ENCODE data around the gene ATP6V1F. TPM values are rescaled to one million over a fixed set of nuclear protein-coding genes. Genes with fewer than 3 reads are reported as not detected.

ATP6V1F gene
- polyA plus RNA-seq, 4 donors = 145 to 239 (median 191) TPM

GRCh38 chr7:128879461-128879938, 16.8 kb downstream of the ATP6V1F start:
- Histone ChIP-seq H3K27ac (ENCODE audit: low read depth in 1 of 3, low read length in 2 of 3) (no peak overlapping the region), H3K27me3 (ENCODE audit: control insufficient read depth in 3 of 3, insufficient read depth in 3 of 3, low read length in 3 of 3) (no peaks in the 10 kb centered on the region), H3K4me1 (ENCODE audit: control insufficient read depth in 3 of 3, insufficient read depth in 2 of 3, low read depth in 1 of 3, low read length in 2 of 3) (peaks cover 0 to 36% (median 4%) of the 10 kb centered on the region in 3 donors), H3K4me3 (ENCODE audit: low read depth in 1 of 3, low read length in 3 of 3) (no peak overlapping the region), H3K9me3 (ENCODE audit: control insufficient read depth in 2 of 2, insufficient read depth in 1 of 2, low read depth in 1 of 2, low read length in 1 of 2) (no peaks in the 10 kb centered on the region), H3K36me3 (ENCODE audit: control insufficient read depth in 3 of 3, insufficient read depth in 2 of 3, low read depth in 1 of 3, low read length in 3 of 3) (no peaks in the 10 kb centered on the region)
- WGBS, 3 donors = 81 to 86% (median 82%) methylated on average over 19 of the region's 19 CpGs
- DNase-seq = no peak
- no peak for FAIRE-seq

GRCh38 chr7:128879939-128880746, 17.5 kb downstream of the ATP6V1F start:
- WGBS, 3 donors = 42 to 49% (median 43%) methylated on average over 28 to 31 of the region's 31 CpGs
- Histone ChIP-seq H3K36me3 (ENCODE audit: control insufficient read depth in 3 of 3, insufficient read depth in 2 of 3, low read depth in 1 of 3, low read length in 3 of 3) (no peaks in the 10 kb centered on the region), H3K4me3 (ENCODE audit: low read depth in 1 of 3, low read length in 3 of 3) (no peak overlapping the region), H3K9me3 (ENCODE audit: control insufficient read depth in 2 of 2, insufficient read depth in 1 of 2, low read depth in 1 of 2, low read length in 1 of 2) (no peaks in the 10 kb centered on the region), H3K27me3 (ENCODE audit: control insufficient read depth in 3 of 3, insufficient read depth in 3 of 3, low read length in 3 of 3) (no peaks in the 10 kb centered on the region), H3K4me1 (ENCODE audit: control insufficient read depth in 3 of 3, insufficient read depth in 2 of 3, low read depth in 1 of 3, low read length in 2 of 3) (peaks cover 0 to 30% (median 4%) of the 10 kb centered on the region in 3 donors), H3K27ac (ENCODE audit: low read depth in 1 of 3, low read length in 2 of 3) (no peak overlapping the region)
- FAIRE-seq (no peak), DNase-seq (peak; percentile 74 to 77)

- H3K9me3 ChIP-seq (ENCODE audit: control insufficient read depth in 2 of 2, insufficient read depth in 1 of 2, low read depth in 1 of 2, low read length in 1 of 2) = no peaks in the 10 kb centered on the region
- H3K36me3 ChIP-seq (ENCODE audit: control insufficient read depth in 3 of 3, insufficient read depth in 2 of 3, low read depth in 1 of 3, low read length in 3 of 3) = no peaks in the 10 kb centered on the region
- H3K4me1 ChIP-seq (ENCODE audit: control insufficient read depth in 3 of 3, insufficient read depth in 2 of 3, low read depth in 1 of 3, low read length in 2 of 3) = peaks cover 0 to 23% (median 2%) of the 10 kb centered on the region in 3 donors
- no peak overlapping the region for H3K4me3 ChIP-seq (ENCODE audit: low read depth in 1 of 3, low read length in 3 of 3)
- no peak overlapping the region for H3K27ac ChIP-seq (ENCODE audit: low read depth in 1 of 3, low read length in 2 of 3)
- no peak for DNase-seq
- no peaks in the 10 kb centered on the region for H3K27me3 ChIP-seq (ENCODE audit: control insufficient read depth in 3 of 3, insufficient read depth in 3 of 3, low read length in 3 of 3)
- FAIRE-seq = no peak
- 70 to 81% (median 80%) methylated on average over 11 of the region's 11 CpGs for WGBS, 3 donors
Measured at GRCh38 chr7:128880791-128881457, 18.3 kb downstream of the ATP6V1F start.

- Histone ChIP-seq H3K27me3 (ENCODE audit: control insufficient read depth in 3 of 3, insufficient read depth in 3 of 3, low read length in 3 of 3) (no peaks in the 10 kb centered on the region), H3K4me1 (ENCODE audit: control insufficient read depth in 3 of 3, insufficient read depth in 2 of 3, low read depth in 1 of 3, low read length in 2 of 3) (peaks cover 0 to 16% (median 2%) of the 10 kb centered on the region in 3 donors), H3K4me3 (ENCODE audit: low read depth in 1 of 3, low read length in 3 of 3) (no peak overlapping the region), H3K27ac (ENCODE audit: low read depth in 1 of 3, low read length in 2 of 3) (no peak overlapping the region), H3K36me3 (ENCODE audit: control insufficient read depth in 3 of 3, insufficient read depth in 2 of 3, low read depth in 1 of 3, low read length in 3 of 3) (no peaks in the 10 kb centered on the region), H3K9me3 (ENCODE audit: control insufficient read depth in 2 of 2, insufficient read depth in 1 of 2, low read depth in 1 of 2, low read length in 1 of 2) (no peaks in the 10 kb centered on the region)
- no peak for FAIRE-seq
- 87 to 91% (median 89%) methylated on average over 10 of the region's 10 CpGs for WGBS, 3 donors
- DNase-seq = no peak
Measured at GRCh38 chr7:128881458-128882125, 18.9 kb downstream of the ATP6V1F start.

- Histone ChIP-seq H3K9me3 (ENCODE audit: control insufficient read depth in 2 of 2, insufficient read depth in 1 of 2, low read depth in 1 of 2, low read length in 1 of 2) (no peaks in the 10 kb centered on the region), H3K27ac (ENCODE audit: low read depth in 1 of 3, low read length in 2 of 3) (no peak overlapping the region), H3K4me1 (ENCODE audit: control insufficient read depth in 3 of 3, insufficient read depth in 2 of 3, low read depth in 1 of 3, low read length in 2 of 3) (peaks cover 0 to 11% (median 2%) of the 10 kb centered on the region in 3 donors), H3K36me3 (ENCODE audit: control insufficient read depth in 3 of 3, insufficient read depth in 2 of 3, low read depth in 1 of 3, low read length in 3 of 3) (no peaks in the 10 kb centered on the region), H3K4me3 (ENCODE audit: low read depth in 1 of 3, low read length in 3 of 3) (no peak overlapping the region), H3K27me3 (ENCODE audit: control insufficient read depth in 3 of 3, insufficient read depth in 3 of 3, low read length in 3 of 3) (no peaks in the 10 kb centered on the region)
- DNase-seq = no peak
- no peak for FAIRE-seq
- 92 to 93% (median 92%) methylated on average over 8 of the region's 8 CpGs for WGBS, 3 donors
Measured at GRCh38 chr7:128882134-128882533, 19.5 kb downstream of the ATP6V1F start.

- WGBS, 3 donors = 19 to 34% (median 26%) methylated on average over 16 to 19 of the region's 19 CpGs
- no peak for FAIRE-seq
Measured at GRCh38 chr7:128883622-128884448, 21.2 kb downstream of the ATP6V1F start.

GRCh38 chr7:128884561-128885369, 22.1 kb downstream of the ATP6V1F start:
- WGBS, 3 donors = 82 to 85% (median 83%) methylated on average over 26 of the region's 26 CpGs
- no peaks in the 10 kb centered on the region for H3K9me3 ChIP-seq (ENCODE audit: control insufficient read depth in 2 of 2, insufficient read depth in 1 of 2, low read depth in 1 of 2, low read length in 1 of 2)
- H3K27ac ChIP-seq (ENCODE audit: low read depth in 1 of 3, low read length in 2 of 3) = no peak overlapping the region
- H3K4me3 ChIP-seq (ENCODE audit: low read depth in 1 of 3, low read length in 3 of 3) = no peak overlapping the region
- H3K4me1 ChIP-seq (ENCODE audit: control insufficient read depth in 3 of 3, insufficient read depth in 2 of 3, low read depth in 1 of 3, low read length in 2 of 3) = peaks cover 0 to 10% (median 2%) of the 10 kb centered on the region in 3 donors
- FAIRE-seq (no peak), DNase-seq (no peak)
- H3K27me3 ChIP-seq (ENCODE audit: control insufficient read depth in 3 of 3, insufficient read depth in 3 of 3, low read length in 3 of 3) = no peaks in the 10 kb centered on the region
- no peaks in the 10 kb centered on the region for H3K36me3 ChIP-seq (ENCODE audit: control insufficient read depth in 3 of 3, insufficient read depth in 2 of 3, low read depth in 1 of 3, low read length in 3 of 3)

More at GRCh38 chr7:128883622-128884448, 21.2 kb downstream of the ATP6V1F start:
- no peaks in the 10 kb centered on the region for H3K9me3 ChIP-seq (ENCODE audit: control insufficient read depth in 2 of 2, insufficient read depth in 1 of 2, low read depth in 1 of 2, low read length in 1 of 2)
- no peaks in the 10 kb centered on the region for H3K36me3 ChIP-seq (ENCODE audit: control insufficient read depth in 3 of 3, insufficient read depth in 2 of 3, low read depth in 1 of 3, low read length in 3 of 3)
- H3K4me1 ChIP-seq (ENCODE audit: control insufficient read depth in 3 of 3, insufficient read depth in 2 of 3, low read depth in 1 of 3, low read length in 2 of 3) = peaks cover 0 to 10% (median 2%) of the 10 kb centered on the region in 3 donors
- H3K27ac ChIP-seq (ENCODE audit: low read depth in 1 of 3, low read length in 2 of 3) = peak overlapping the region in 1 of 3 donors; percentile 51
- no peaks in the 10 kb centered on the region for H3K27me3 ChIP-seq (ENCODE audit: control insufficient read depth in 3 of 3, insufficient read depth in 3 of 3, low read length in 3 of 3)
- peak; percentile 85 to 87 for DNase-seq
- H3K4me3 ChIP-seq (ENCODE audit: low read depth in 1 of 3, low read length in 3 of 3) = peak overlapping the region in 1 of 3 donors; percentile 53

Measured in small intestine (tissue), 7 donors.